Left renal pelvis (tissue), 4 donors: ENCODE measurements around the gene FAM161B. TPM values are rescaled to one million over a fixed set of nuclear protein-coding genes. Genes with fewer than 3 reads are reported as not detected.

Experiments
- DNase-seq, 4 donors: peaks; one replicate each; pipeline ENCODE4 v3.0.0-alpha.2; 2013; ENCODE audit warnings: low read depth in 4 of 4, low spot score in 3 of 4
- polyA plus RNA-seq, 4 donors: library from polyadenylated mRNA; unstranded; fragments of 120-200 nt; gene quantifications; one replicate each; pipeline ENCODE4 v1.2.1, GENCODE V29; 2013; ENCODE audit not compliant: insufficient read length in 4 of 4

Gene FAM161B
- polyA plus RNA-seq, 4 donors: 11.5 to 14.2 (median 13.1) TPM

DNA sequence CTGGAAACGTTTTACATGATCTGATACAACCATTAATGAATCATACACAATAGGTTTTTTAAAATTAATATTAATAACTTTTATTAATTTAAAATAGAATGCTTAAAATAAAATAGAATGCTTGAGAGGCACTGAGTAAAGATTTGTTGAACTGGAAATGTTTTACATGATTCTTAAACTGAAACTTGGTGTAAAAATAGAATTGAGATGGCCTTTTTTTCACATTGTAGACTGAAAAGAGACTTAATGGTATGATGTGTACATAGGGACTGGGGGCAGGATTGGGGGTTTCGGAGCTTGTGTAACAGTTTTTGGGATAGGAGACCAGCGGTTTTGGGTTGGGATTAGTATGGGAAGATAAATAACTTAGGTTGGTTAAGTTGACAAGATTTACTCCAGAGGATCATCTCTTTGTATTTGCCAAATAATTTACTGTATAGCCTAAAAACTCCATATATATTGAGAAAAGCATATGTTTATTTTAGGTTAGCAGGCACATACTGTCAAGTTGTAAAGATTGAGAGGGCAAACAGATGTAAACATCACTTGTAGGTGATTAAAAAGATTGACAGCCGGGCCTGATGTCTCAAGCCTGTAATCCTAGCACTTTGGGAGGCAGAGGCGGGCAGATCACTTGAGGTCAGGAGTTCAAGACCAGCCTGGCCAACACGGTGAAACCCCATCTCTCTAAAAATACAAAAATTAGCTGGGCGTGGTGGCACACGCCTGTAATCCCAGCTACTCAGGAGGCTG is 65.3 kb downstream of the FAM161B start:
- no peak for DNase-seq

Other genes starting within 250 kb of the FAM161B start
- gene PNMA1, start 235.7 kb downstream of the FAM161B start, polyA plus RNA-seq: 10 to 100 TPM; 83.5 to 97.4 (median 89.2) TPM
- gene PTGR2, start 98.3 kb downstream of the FAM161B start, polyA plus RNA-seq: 10 to 100 TPM in 3 of 4 donors, 1 to 10 TPM in 1; 8.4 to 37.3 (median 26.6) TPM
- gene ZNF410, start 63.2 kb downstream of the FAM161B start, polyA plus RNA-seq: 10 to 100 TPM; 45.3 to 63.6 (median 60.5) TPM
- gene COQ6, start 208 bp upstream of the FAM161B start, polyA plus RNA-seq: 10 to 100 TPM; 19.1 to 40.9 (median 29.2) TPM
- 10 to 100 TPM; 16.9 to 53.1 (median 44.7) TPM for gene ENTPD5, start 69.2 kb upstream of the FAM161B start, polyA plus RNA-seq
- gene BBOF1, start 69.3 kb upstream of the FAM161B start, polyA plus RNA-seq: 10 to 100 TPM; 15.2 to 19.3 (median 16.7) TPM
- 100 to 1,000 TPM in 1 of 4 donors, 10 to 100 TPM in 3; 24.4 to 119 (median 85.3) TPM for gene ALDH6A1, start 134.4 kb upstream of the FAM161B start, polyA plus RNA-seq
- gene LIN52, start 134.9 kb upstream of the FAM161B start, polyA plus RNA-seq: 10 to 100 TPM; 15.7 to 20.5 (median 18.4) TPM